GM18907 (cell line): Measurements from ENCODE around the gene LRRC47.
"Not testable (repeated sequence)": the region's sequence is repeated elsewhere in the genome, so short reads cannot be mapped to it uniquely, and the experiment has no call there.

Experiments used
- ATAC-seq: cut with Tn5 transposase; IDR thresholded peaks from one replicate; pipeline ENCODE4 v1.9.1; 2021; ENCODE audit warnings: mild to moderate bottlenecking, moderate library complexity; ENCODE audit not compliant: unreplicated experiment

LRRC47 gene

DNA sequence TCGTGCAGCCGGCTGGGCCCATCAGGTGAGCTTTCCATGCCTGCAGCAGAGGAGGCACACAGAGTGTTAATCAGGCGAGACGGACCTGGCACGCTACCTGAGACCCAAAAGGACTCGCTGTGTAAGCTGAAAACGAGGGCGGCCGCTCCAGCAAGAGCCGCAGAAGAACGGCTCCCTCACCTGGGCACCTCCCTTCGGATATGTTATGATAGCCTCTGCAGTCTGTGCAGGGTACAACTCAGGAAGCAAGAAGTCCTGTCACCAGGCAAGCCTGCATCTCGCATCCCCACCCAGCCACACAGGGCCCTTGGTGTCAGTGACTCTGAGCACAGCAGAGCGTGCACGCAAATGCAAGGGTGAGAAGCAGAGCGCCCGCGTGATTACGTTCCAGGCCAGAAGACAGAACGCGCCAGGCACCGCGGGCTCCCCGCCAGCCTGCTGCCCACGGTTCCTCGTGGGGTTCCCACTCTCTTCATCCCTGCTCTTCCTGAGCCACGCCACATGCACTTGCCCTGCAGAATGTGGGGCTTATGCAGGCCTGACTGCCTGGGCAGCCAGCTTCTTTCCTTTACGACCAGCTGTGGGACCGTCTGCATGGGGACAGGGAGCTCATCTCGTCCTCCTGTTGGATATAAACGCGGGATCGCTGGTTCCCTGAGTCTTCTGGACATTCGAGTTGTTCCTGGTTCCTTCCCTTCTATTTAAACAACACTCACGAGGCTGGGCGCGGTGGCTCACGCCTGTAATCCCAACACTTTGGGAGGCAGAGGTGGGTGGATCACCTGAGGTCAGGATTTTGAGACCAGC, 20.2 kb upstream of the LRRC47 start:
- ATAC-seq = no peak

- ATAC-seq = no peak
Observed at GRCh38 chr1:3814771-3815561, 18.7 kb upstream of the LRRC47 start.

GRCh38 chr1:3814065-3814464, 17.8 kb upstream of the LRRC47 start:
- no peak for ATAC-seq

DNA sequence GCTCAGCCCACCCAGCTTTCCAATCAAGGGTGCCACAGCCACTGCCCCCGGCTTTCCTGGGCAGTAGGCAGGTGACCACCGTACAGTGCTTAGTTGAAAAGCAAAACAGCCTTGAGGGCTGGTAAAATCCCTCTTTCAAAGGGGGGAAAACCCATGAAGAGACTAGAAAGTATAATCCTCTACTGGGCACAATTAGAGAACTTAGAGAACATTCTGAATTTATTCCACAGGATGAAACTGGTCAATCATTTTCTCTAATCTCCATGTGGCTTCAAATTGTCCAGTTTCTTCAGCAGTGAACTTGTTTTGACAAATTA, 15.3 kb upstream of the LRRC47 start:
- no peak for ATAC-seq

GRCh38 chr1:3810149-3810761, 14.0 kb upstream of the LRRC47 start:
- not testable (repeated sequence) for ATAC-seq

DNA sequence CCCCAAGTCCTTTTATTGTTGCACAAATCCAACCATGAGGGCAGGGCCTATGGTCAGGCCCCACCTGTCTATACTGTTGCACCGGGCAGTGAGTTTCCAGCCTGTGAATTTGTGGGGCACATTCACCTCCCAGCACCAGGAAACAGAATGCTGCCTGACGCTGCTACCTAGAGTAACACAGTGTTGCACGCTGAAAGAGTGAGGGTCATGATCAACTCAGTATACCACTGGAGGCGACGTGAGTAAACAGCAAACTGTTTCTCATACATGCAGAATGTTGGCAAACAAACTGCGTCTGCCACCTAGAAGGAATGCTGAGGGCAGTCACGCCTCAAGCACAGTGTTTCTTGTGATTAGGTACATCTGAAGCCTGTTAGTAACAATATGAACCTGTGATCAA, 13.4 kb upstream of the LRRC47 start:
- no peak for ATAC-seq

DNA sequence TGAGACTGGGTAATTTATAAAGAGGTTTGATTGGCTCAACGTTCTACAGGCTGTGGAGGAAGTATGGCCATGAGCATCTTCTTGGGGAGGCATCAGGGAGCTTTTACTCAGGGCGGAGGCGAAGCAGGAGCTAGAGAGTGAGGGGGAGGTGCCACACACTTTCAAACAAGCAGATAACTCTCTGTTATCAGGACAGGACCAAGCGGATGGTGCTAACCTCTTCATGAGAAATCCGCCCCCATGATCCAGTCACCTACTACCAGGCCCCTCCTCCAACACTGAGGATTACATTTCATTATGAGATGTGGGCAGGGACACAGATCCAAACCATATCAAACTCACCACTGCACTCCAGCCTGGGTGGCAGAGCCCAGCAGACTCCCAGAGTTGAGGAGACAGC, 11.5 kb upstream of the LRRC47 start:
- no peak for ATAC-seq

DNA sequence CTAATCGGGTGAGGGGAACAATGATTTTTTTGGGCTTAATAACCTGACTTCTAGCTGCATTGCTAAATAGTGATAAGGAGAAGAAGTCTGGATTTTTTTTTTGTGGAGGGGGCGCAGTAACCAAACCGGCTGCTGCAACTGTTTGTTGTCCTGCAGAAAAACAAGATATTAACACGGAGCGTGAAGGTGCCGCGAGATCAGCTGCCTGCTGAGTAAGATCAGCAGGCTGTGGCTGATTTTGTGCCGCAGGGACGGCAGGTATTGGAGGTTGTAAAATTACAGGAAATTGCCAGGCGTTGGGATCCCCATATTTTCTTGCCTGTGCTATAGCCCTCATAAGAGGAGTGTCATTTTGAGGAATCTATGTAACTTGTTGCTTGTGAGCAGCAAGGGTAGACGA, 8.7 kb upstream of the LRRC47 start:
- no peak for ATAC-seq

DNA sequence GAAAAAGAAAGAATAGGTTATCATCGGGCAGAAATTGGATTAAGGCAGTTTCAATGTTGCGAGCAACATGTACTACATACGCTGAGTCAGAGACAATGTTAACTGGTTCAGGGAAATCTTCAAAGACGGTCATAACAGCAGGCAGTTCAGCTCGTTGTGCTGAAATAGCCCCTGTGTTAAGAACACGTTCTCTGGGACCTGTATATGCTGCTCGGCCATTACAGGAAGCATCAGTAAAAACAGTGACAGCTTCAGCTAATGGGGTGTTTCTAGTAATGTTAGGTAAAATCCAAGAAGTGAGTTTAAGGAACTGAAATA, 8.3 kb upstream of the LRRC47 start:
- ATAC-seq = not testable (repeated sequence)

DNA sequence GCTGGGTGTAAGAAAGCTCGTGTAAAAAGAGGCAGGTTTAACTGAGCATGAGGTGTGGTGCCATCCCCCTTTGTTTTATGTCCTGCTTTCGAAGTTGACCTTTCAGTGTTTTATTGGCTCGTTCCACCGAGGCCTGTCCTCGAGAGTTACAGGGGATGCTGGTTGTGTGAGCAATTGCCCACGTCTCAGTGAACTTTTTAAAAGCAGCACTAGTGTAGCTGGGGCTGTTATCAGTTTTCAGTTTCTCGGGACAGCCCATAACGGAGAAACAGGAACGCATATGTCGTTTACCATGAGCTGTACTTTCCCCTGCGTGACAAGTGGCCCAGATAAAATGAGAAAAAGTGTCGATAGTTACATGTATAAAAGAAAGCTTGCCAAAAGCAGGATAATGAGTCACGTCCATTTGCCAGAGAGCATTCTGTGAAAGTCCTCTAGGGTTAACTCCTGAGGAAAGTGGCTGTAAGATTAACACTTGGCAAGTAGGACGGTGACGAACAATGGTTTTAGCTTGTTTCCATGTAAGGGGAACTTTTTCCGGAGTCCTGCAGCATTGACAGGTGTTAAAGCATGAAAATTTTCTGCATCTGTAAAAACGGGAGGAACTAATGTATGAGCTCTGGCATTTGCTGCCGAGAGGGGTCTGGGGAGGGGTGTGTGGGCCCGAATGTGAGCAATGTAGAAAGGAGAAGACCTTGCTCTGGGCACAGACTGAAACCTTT, 7.8 kb upstream of the LRRC47 start:
- ATAC-seq = no peak

DNA sequence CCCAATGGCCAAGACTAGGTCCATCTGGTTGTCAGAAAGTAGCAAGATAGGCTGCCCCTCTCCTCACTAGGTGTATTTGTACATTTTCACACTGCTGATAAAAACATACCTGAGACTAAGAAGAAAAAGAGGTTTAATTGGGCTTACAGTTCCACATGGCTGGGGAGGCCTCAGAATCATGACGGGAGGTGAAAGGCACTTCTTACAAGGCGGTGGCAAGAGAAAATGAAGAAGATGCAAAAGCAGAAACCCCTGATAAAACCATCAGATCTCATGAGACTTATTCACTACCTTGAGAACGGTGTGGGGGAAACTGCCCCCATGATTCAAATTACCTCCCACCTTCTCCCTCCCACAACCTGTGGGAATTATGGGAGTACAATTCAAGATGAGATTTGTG, 4.5 kb upstream of the LRRC47 start:
- not testable (repeated sequence) for ATAC-seq

DNA sequence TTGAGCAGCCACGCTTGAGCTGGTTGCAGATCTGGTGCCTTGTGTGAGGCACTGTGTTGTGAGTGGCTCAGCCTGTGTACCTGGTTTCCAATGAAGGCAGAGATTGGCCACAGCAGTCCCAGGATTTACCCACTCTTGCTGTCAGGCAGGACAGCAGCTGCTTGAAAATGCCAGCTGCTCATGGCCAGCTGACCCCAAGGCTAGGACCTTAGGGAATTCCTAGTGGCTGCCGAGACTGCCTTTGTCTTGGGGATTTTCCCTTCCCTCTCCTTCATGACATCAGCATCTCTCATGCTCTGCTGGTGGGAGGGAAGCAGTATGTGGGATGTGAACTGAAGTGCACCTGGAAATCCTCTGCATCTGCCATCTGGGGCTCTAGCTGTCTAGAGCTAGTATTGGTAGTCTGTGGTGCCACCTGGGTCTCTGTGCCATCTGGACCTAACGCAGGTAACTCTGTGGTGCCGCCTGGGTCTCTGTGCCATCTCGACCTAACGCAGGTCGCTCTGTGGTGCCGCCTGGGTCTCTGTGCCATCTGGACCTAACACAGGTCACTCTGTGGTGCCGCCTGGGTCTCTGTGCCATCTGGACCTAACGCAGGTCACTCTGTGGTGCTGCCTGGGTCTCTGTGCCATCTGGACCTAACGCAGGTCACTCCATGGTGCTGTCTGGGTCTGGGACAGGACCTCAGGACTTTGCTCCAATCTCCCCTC, 3.8 kb upstream of the LRRC47 start:
- ATAC-seq = no peak

- ATAC-seq = peak; percentile 19
Observed at GRCh38 chr1:3795453-3796214, 664 bp downstream of the LRRC47 start.

DNA sequence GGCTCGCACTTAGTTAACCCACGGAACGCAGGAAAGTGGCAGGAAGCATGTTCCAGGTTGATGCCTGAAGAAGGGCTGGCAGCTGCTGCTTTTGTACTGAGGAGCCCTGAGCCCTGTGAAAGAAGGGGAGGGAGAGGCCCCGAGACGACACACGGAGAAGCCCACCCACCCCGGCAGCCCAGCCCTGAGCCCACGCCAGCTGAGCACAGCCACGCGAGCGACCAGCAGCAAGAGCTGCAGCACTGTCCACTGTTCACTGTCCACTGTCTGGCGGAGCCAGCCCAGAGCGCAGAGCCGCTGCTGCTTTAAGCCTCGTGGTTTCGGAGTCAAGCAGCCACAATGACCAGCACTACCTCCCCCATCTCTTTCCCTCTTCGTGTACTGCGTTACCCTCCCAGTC, 5.3 kb downstream of the LRRC47 start:
- no peak for ATAC-seq

DNA sequence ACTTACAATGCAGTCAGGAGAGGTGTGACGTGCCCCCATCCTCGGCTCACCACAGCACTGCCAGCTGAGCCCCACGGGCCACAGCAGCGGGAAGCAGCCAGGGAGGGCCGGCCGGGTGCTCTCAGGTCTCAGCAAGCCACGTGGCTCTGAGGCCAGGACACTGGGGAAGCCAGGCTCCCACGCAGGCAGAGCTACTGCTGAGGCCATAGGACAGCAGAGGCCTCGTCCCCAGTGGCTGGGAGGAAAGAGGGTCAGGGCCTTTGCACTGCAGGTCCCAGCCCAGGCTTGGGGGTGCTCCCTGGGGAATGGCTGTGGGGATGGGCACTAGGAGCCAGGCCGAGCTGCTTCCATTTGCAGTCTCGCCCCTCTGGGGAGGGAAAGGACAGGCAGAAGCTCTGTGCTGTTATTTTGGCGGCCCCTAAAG, 5.8 kb downstream of the LRRC47 start:
- ATAC-seq = no peak

- ATAC-seq = no peak
Observed at GRCh38 chr1:3789421-3790300, 6.6 kb downstream of the LRRC47 start.

- no peak for ATAC-seq
Observed at GRCh38 chr1:3788756-3789420, 7.4 kb downstream of the LRRC47 start.

GRCh38 chr1:3787745-3788605, 8.3 kb downstream of the LRRC47 start:
- no peak for ATAC-seq
